Measurements from ENCODE around the gene USP1.

The USP1 gene
- long read RNA-seq, donor 1, transcript USP1-201 (9 exons, 3,996 nt): major isoform, 5 of 54 reads
- long read RNA-seq, donor 1, partial matches to known transcripts: 49 of 54 reads
- long read RNA-seq, donor 1, other reads (novel, unspliced or antisense): 0 of 54 reads
- long read RNA-seq, donor 2, partial matches to known transcripts: 9 of 11 reads
- long read RNA-seq, donor 2, other reads (novel, unspliced or antisense): 0 of 11 reads
- long read RNA-seq, donor 3: 0 reads
- long read RNA-seq, donor 4, partial matches to known transcripts: 40 of 42 reads
- long read RNA-seq, donor 4, other reads (novel, unspliced or antisense): 0 of 42 reads
- long read RNA-seq, donor 5, transcript USP1-201 (9 exons, 3,996 nt): major isoform, 10 of 31 reads
- long read RNA-seq, donor 5, partial matches to known transcripts: 20 of 31 reads
- long read RNA-seq, donor 5, other reads (novel, unspliced or antisense): 0 of 31 reads
- long read RNA-seq, donor 6, partial matches to known transcripts: 16 of 18 reads
- long read RNA-seq, donor 6, other reads (novel, unspliced or antisense): 0 of 18 reads
- long read RNA-seq, donor 7, partial matches to known transcripts: 53 of 56 reads
- long read RNA-seq, donor 7, other reads (novel, unspliced or antisense): 0 of 56 reads
- long read RNA-seq, donor 8, transcript USP1-201 (9 exons, 3,996 nt): major isoform, 6 of 20 reads
- long read RNA-seq, donor 8, partial matches to known transcripts: 13 of 20 reads
- long read RNA-seq, donor 8, other reads (novel, unspliced or antisense): 0 of 20 reads

- peak; percentile 100 for DNase-seq
Observed at GRCh38 chr1:62436466-62437272, at the start of gene USP1. TSS of gene USP1 (plus strand) at chr1:62437049. CDS start at chr1:62439868, 2,819 bp downstream.

GRCh38 chr1:62389531-62389930 lies 47.3 kb upstream of the USP1 start:
- DNase-seq: no peak

- DNase-seq: no peak
Observed at GRCh38 chr1:62390071-62390470, 46.8 kb upstream of the USP1 start.

- DNase-seq: no peak
Observed at GRCh38 chr1:62391369-62391971, 45.4 kb upstream of the USP1 start.

- no peak for DNase-seq
Observed at GRCh38 chr1:62392951-62393350, 43.9 kb upstream of the USP1 start.

GRCh38 chr1:62394646-62395045 lies 42.2 kb upstream of the USP1 start:
- DNase-seq: no peak

- DNase-seq: no peak
Observed at GRCh38 chr1:62395291-62395690, 41.6 kb upstream of the USP1 start.

- DNase-seq: no peak
Observed at GRCh38 chr1:62396871-62397270, 40.0 kb upstream of the USP1 start.

- DNase-seq: no peak
Observed at GRCh38 chr1:62397301-62397700, 39.5 kb upstream of the USP1 start.

- DNase-seq: no peak
Observed at GRCh38 chr1:62398377-62398776, 38.5 kb upstream of the USP1 start.

GRCh38 chr1:62401034-62401760 lies 35.7 kb upstream of the USP1 start:
- no peak for DNase-seq

- no peak for DNase-seq
Observed at GRCh38 chr1:62405247-62405646, 31.6 kb upstream of the USP1 start.

GRCh38 chr1:62406576-62406975 lies 30.3 kb upstream of the USP1 start:
- no peak for DNase-seq

- DNase-seq: peak; percentile 42
Observed at GRCh38 chr1:62407398-62408009, 29.3 kb upstream of the USP1 start.

GRCh38 chr1:62415687-62416086 lies 21.2 kb upstream of the USP1 start:
- DNase-seq: no peak

- no peak for DNase-seq
Observed at GRCh38 chr1:62417351-62417999, 19.4 kb upstream of the USP1 start.

GRCh38 chr1:62420214-62420613 lies 16.6 kb upstream of the USP1 start:
- DNase-seq: no peak

GRCh38 chr1:62423580-62424242 lies 13.1 kb upstream of the USP1 start:
- DNase-seq: no peak

- DNase-seq: no peak
Observed at GRCh38 chr1:62424411-62424810, 12.4 kb upstream of the USP1 start.

- DNase-seq: no peak
Observed at GRCh38 chr1:62425041-62425440, 11.8 kb upstream of the USP1 start.
